Fibroblast of lung (primary cell): ENCODE measurements around the gene KIF1C.

Source experiments
- EZH2 ChIP-seq: IDR thresholded peaks from 2 replicates; pipeline ENCODE4 v1.5.1; 2012; ENCODE audit warnings: low read length, control low read depth, mild to moderate bottlenecking; ENCODE audit errors: missing control alignments
- TF ChIP-seq, protein P1 (sequence below), 2 donors: IDR thresholded peaks in 1 of 2; conservative IDR thresholded peaks in 1 of 2; 1 replicate in 1 of 2; 2 replicates in 1 of 2; pipeline ENCODE4 v1.5.1; 2011 to 2012; ENCODE audit warnings: low read length in 2 of 2, control low read depth in 1 of 2, inconsistent platforms in 1 of 2, low read depth in 1 of 2, mild to moderate bottlenecking in 1 of 2

DNA sequence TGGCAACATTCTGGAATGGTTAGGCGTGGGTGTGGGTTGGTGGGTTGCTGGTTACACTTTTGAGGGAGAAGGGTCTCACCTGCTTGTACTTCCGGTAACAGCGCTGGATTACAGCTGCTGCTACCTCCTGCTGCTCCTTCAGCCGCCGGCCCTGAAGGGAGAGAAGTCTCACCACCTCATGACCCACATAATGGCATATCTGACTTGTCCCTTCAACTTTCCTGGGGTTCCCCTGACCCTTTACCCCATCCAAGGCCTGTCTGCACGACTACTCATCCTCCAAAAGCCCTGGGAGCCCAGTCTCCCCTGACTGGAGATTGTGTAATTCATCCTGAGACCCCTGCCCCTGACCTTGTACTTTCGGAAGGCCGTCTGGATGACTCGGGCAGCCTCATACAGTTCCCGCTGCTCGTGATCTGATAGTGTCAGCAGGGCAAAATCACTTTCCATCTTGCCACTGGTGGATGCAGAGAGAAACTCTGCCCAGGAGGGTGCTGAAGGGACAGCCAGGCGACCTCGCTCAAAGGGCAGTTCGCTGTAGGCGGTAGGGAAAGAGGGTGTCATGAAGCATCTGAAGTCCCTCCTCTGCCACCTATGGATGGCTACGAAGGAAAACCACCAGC is 28.1 kb upstream of the KIF1C start:
- TF ChIP-seq, protein P1, sequence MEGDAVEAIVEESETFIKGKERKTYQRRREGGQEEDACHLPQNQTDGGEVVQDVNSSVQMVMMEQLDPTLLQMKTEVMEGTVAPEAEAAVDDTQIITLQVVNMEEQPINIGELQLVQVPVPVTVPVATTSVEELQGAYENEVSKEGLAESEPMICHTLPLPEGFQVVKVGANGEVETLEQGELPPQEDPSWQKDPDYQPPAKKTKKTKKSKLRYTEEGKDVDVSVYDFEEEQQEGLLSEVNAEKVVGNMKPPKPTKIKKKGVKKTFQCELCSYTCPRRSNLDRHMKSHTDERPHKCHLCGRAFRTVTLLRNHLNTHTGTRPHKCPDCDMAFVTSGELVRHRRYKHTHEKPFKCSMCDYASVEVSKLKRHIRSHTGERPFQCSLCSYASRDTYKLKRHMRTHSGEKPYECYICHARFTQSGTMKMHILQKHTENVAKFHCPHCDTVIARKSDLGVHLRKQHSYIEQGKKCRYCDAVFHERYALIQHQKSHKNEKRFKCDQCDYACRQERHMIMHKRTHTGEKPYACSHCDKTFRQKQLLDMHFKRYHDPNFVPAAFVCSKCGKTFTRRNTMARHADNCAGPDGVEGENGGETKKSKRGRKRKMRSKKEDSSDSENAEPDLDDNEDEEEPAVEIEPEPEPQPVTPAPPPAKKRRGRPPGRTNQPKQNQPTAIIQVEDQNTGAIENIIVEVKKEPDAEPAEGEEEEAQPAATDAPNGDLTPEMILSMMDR (conservative IDR thresholded peaks at IDR 0.05 in 1 of 2, IDR thresholded peaks at IDR 0.05 in 1 of 2; ENCODE audit: low read depth in 1 of 2, low read length in 2 of 2): no peak
- TF ChIP-seq EZH2: no peak
